H1 (cell line): ENCODE measurements around the gene LRRC32. TPM values are rescaled to one million over a fixed set of nuclear protein-coding genes. Genes with fewer than 3 reads are reported as not detected.

Experiments
- CTCF ChIA-PET: fragments of 300-600 bp; sonication (Branson Sonifier 250); formaldehyde crosslinking; loops from one replicate; lab custom pipeline; 2021; ENCODE audit not compliant: partially characterized antibody; lab: Charles Lee
- POLR2A ChIA-PET: fragments of 300-600 bp; sonication (Branson Sonifier 250); formaldehyde crosslinking; loops from one replicate; lab custom pipeline; 2021; ENCODE audit warnings: inconsistent platforms; ENCODE audit not compliant: partially characterized antibody; lab: Charles Lee
- DNase-seq, 2 experiments: peaks; one replicate each; pipeline versions ENCODE4 v3.0.0 to v3.0.0-alpha.2; 2010 to 2022; ENCODE audit warnings: low spot score in 2 of 2, low read depth in 1 of 2, mixed read lengths in 1 of 2
- FAIRE-seq: peaks from 2 replicates; lab custom pipeline; 2011; peaks lifted over from hg19 to GRCh38; lab: Jason Lieb, UNC
- H2AFZ ChIP-seq: 2 replicates; pipeline ENCODE4 v1.8.1; 2012; ENCODE audit warnings: low read length, inconsistent platforms
- H2AK5ac ChIP-seq: 2 replicates; pipeline ENCODE4 v1.6.1; 2013; ENCODE audit warnings: low read depth, low read length
- H2BK120ac ChIP-seq: replicated peaks from 2 replicates; pipeline ENCODE3; 2013; ENCODE audit warnings: low read depth, low read length, inconsistent platforms
- H2BK12ac ChIP-seq: 2 replicates; pipeline ENCODE4 v1.6.1; 2013; ENCODE audit warnings: low read depth, low read length
- H2BK15ac ChIP-seq: 2 replicates; pipeline ENCODE4 v1.6.1; 2013; ENCODE audit warnings: low read length
- H2BK20ac ChIP-seq: 2 replicates; pipeline ENCODE4 v1.6.1; 2013; ENCODE audit warnings: low read length
- H2BK5ac ChIP-seq: 2 replicates; pipeline ENCODE4 v1.6.1; 2013; ENCODE audit warnings: low read depth, low read length
- H3K14ac ChIP-seq: 2 replicates; pipeline ENCODE4 v1.6.1; 2013; ENCODE audit warnings: inconsistent platforms; ENCODE audit not compliant: insufficient read length
- H3K18ac ChIP-seq: 2 replicates; pipeline ENCODE4 v1.6.1; 2013; ENCODE audit warnings: low read length; ENCODE audit errors: extremely low read depth
- H3K23ac ChIP-seq: 2 replicates; pipeline ENCODE4 v1.6.1; 2013; ENCODE audit warnings: inconsistent platforms; ENCODE audit not compliant: insufficient read length
- H3K23me2 ChIP-seq: 2 replicates; pipeline ENCODE4 v1.6.1; 2013; ENCODE audit warnings: low read depth, low read length
- H3K27ac ChIP-seq: 2 replicates; pipeline ENCODE4 v1.6.1; 2011; ENCODE audit warnings: low read depth, low read length, inconsistent platforms
- H3K27me3 ChIP-seq, 4 experiments: replicated peaks in 1 of 4; 1 replicate in 1 of 4; 2 replicates in 3 of 4; pipeline versions ENCODE4 v1.6.1 to v1.8.1; 2011 to 2013; ENCODE audit warnings: low read length in 3 of 4, mild to moderate bottlenecking in 3 of 4, inconsistent platforms in 2 of 4, mixed read lengths in 2 of 4, moderate library complexity in 1 of 4; ENCODE audit not compliant: control insufficient read depth in 3 of 4, insufficient read depth in 3 of 4; ENCODE audit errors: extremely low read depth in 1 of 4
- H3K36me3 ChIP-seq, 4 experiments: 2 replicates each; pipeline versions ENCODE4 v1.6.1 to v1.8.1; 2011 to 2013; ENCODE audit warnings: mild to moderate bottlenecking in 4 of 4, low read length in 3 of 4, moderate library complexity in 2 of 4, control low read depth in 1 of 4, inconsistent platforms in 1 of 4; ENCODE audit not compliant: insufficient read depth in 4 of 4, control insufficient read depth in 2 of 4
- H3K4ac ChIP-seq: replicated peaks from 2 replicates; pipeline ENCODE3; 2013; ENCODE audit warnings: low read length, low read depth, mixed read lengths, inconsistent platforms; ENCODE audit not compliant: insufficient read length
- H3K4me1 ChIP-seq, 4 experiments: replicated peaks in 1 of 4; 1 replicate in 1 of 4; 2 replicates in 3 of 4; pipeline versions ENCODE4 v1.6.1 to v1.8.1; 2011 to 2013; ENCODE audit warnings: low read length in 3 of 4, inconsistent platforms in 2 of 4, mixed read lengths in 1 of 4; ENCODE audit not compliant: insufficient read depth in 4 of 4, control insufficient read depth in 3 of 4
- H3K4me2 ChIP-seq, 2 experiments: 2 replicates each; pipeline versions ENCODE4 v1.6.1 to v1.8.1; 2011 to 2013; ENCODE audit warnings: low read depth in 2 of 2, low read length in 2 of 2, control low read depth in 1 of 2, inconsistent platforms in 1 of 2, mild to moderate bottlenecking in 1 of 2; ENCODE audit not compliant: insufficient read depth in 1 of 2
- H3K4me3 ChIP-seq, 4 experiments: fragments of 200-600, 300-600 bp in 1 of 4; sonication (generic), shearing (Covaris generic), sonication (Bioruptor Twin) in 1 of 4; 2 replicates each; pipeline versions ENCODE4 v1.5.1 to v1.8.1; 2011 to 2016; ENCODE audit warnings: low read length in 4 of 4, low read depth in 3 of 4, control low read depth in 2 of 4, inconsistent platforms in 2 of 4, mild to moderate bottlenecking in 2 of 4, mixed read lengths in 1 of 4, moderate library complexity in 1 of 4; ENCODE audit not compliant: insufficient read depth in 2 of 4; ENCODE audit errors: extremely low read depth in 1 of 4
- H3K56ac ChIP-seq: replicated peaks from 2 replicates; pipeline ENCODE3; 2013; ENCODE audit warnings: low read depth, mild to moderate bottlenecking, mixed read lengths, low read length, inconsistent platforms; ENCODE audit not compliant: insufficient read length
- H3K79me1 ChIP-seq: 2 replicates; pipeline ENCODE4 v1.6.1; 2013; ENCODE audit warnings: low read depth, low read length, control low read depth
- H3K79me2 ChIP-seq, 2 experiments: 2 replicates each; pipeline versions ENCODE4 v1.6.1 to v1.8.1; 2012 to 2013; ENCODE audit warnings: low read length in 2 of 2, mild to moderate bottlenecking in 2 of 2, inconsistent platforms in 1 of 2; ENCODE audit not compliant: insufficient read depth in 2 of 2, control insufficient read depth in 1 of 2
- H3K9ac ChIP-seq, 4 experiments: replicated peaks in 1 of 4; 1 replicate in 1 of 4; 2 replicates in 3 of 4; pipeline versions ENCODE4 v1.6.1 to v1.8.1; 2011 to 2013; ENCODE audit warnings: low read depth in 3 of 4, low read length in 3 of 4, control low read depth in 2 of 4, mild to moderate bottlenecking in 2 of 4, moderate library complexity in 2 of 4, inconsistent platforms in 1 of 4; ENCODE audit errors: extremely low read depth in 1 of 4
- H3K9me3 ChIP-seq, 2 experiments: 2 replicates each; pipeline versions ENCODE4 v1.6.1 to v1.8.1; 2012 to 2013; ENCODE audit warnings: mild to moderate bottlenecking in 2 of 2, moderate library complexity in 2 of 2, control low read depth in 1 of 2, inconsistent platforms in 1 of 2, low read depth in 1 of 2, low read length in 1 of 2, mixed read lengths in 1 of 2; ENCODE audit not compliant: insufficient read depth in 2 of 2
- H4K20me1 ChIP-seq, 2 experiments: replicated peaks in 1 of 2; 2 replicates each; pipeline versions ENCODE3 to v1.8.1; 2011 to 2013; ENCODE audit warnings: inconsistent platforms in 2 of 2, low read length in 2 of 2, mild to moderate bottlenecking in 1 of 2; ENCODE audit not compliant: insufficient read depth in 2 of 2, control insufficient read depth in 1 of 2
- H4K5ac ChIP-seq: 2 replicates; pipeline ENCODE4 v1.6.1; 2013; ENCODE audit warnings: low read length, low read depth, mixed read lengths, inconsistent platforms; ENCODE audit not compliant: insufficient read length
- H4K8ac ChIP-seq: 2 replicates; pipeline ENCODE4 v1.8.0; 2013; ENCODE audit warnings: mild to moderate bottlenecking, moderate library complexity, low read length, inconsistent platforms; ENCODE audit not compliant: insufficient read depth; ENCODE audit errors: extremely low read depth
- H4K91ac ChIP-seq: replicated peaks from 2 replicates; pipeline ENCODE3; 2013; ENCODE audit warnings: low read length, mixed read lengths, inconsistent platforms; ENCODE audit not compliant: insufficient read length
- KDM1A ChIP-seq: fragments of 200-600, 300-600 bp; sonication (generic); IDR thresholded peaks from 2 replicates; pipeline ENCODE4 v1.7.1; 2016; ENCODE audit warnings: mild to moderate bottlenecking, low read length, borderline replicate concordance
- KDM4A ChIP-seq: IDR thresholded peaks from one replicate; pipeline ENCODE4 v1.7.1; 2012; ENCODE audit warnings: low read depth, mild to moderate bottlenecking, moderate library complexity, low read length, inconsistent platforms; ENCODE audit not compliant: severe bottlenecking
- KDM5A ChIP-seq: fragments of 200-600 bp; IDR thresholded peaks from 2 replicates; pipeline ENCODE4 v1.7.1; 2012; ENCODE audit warnings: mild to moderate bottlenecking, low read length, inconsistent platforms, mixed read lengths
- RBBP5 ChIP-seq: IDR thresholded peaks from 2 replicates; pipeline ENCODE4 v1.7.1; 2012; ENCODE audit warnings: low read depth, mild to moderate bottlenecking, inconsistent platforms, low read length, moderate library complexity, borderline replicate concordance
- RNF2 ChIP-seq: fragments of 200-900, 300-1000 bp; sonication (generic); IDR thresholded peaks from 2 replicates; pipeline ENCODE4 v1.7.1; 2016; ENCODE audit warnings: borderline replicate concordance, low read depth, mild to moderate bottlenecking, antibody characterized with exemption, low read length; ENCODE audit not compliant: poor library complexity, severe bottlenecking; ENCODE audit errors: missing control alignments
- RXRA ChIP-seq: IDR thresholded peaks from 2 replicates; pipeline ENCODE4 v1.6.1; 2011; ENCODE audit warnings: low read depth, mild to moderate bottlenecking, low read length, moderate library complexity; ENCODE audit not compliant: insufficient read depth
- SP2 ChIP-seq: IDR thresholded peaks from 2 replicates; pipeline ENCODE4 v1.6.1; 2012; ENCODE audit warnings: mild to moderate bottlenecking, low read length, inconsistent platforms
- SUZ12 ChIP-seq: fragments of 200-600 bp; sonication (generic); IDR thresholded peaks from 2 replicates; pipeline ENCODE4 v1.6.1; 2012; ENCODE audit warnings: mild to moderate bottlenecking, inconsistent platforms, low read length, moderate library complexity, mixed read lengths
- TAF7 ChIP-seq: optimal IDR thresholded peaks from 2 replicates; pipeline ENCODE3; 2011; ENCODE audit warnings: low read depth, mild to moderate bottlenecking, inconsistent platforms, low read length, moderate library complexity, borderline replicate concordance
- WGBS, 2 experiments: shearing (Covaris generic) in 1 of 2; methylation state at CpG; one replicate each; pipeline versions ENCODE4 v1.1.6 to v1.1.7; 2013 to 2015; ENCODE audit warnings: low lambda C conversion rate in 2 of 2, mixed read lengths in 2 of 2, inconsistent platforms in 1 of 2, low coverage in 1 of 2, missing lambda C conversion rate in 1 of 2; ENCODE audit not compliant: insufficient replicate concordance in 2 of 2, insufficient coverage in 1 of 2, insufficient read length in 1 of 2; ENCODE audit errors: extremely low coverage in 1 of 2, missing lambda C conversion rate in 1 of 2; 5-methylcytosine and 5-hydroxymethylcytosine counted together
- polyA plus RNA-seq, 7 experiments: library from polyadenylated mRNA; depleted of rRNA in 3 of 7; stranded (reverse) in 5 of 7; unstranded in 2 of 7; fragments of >200 nt in 5 of 7; fragments of 200-250 nt in 2 of 7; gene quantifications; 1 replicate in 5 of 7; 2 replicates in 1 of 7; 4 replicates in 1 of 7; pipeline versions ENCODE4 v1.2.1 to v1.2.3, GENCODE V29; 2011 to 2013; ENCODE audit warnings: missing spikeins in 2 of 7, mixed read lengths in 2 of 7
- total RNA-seq: library from RNA; stranded (reverse); fragmentation: NEBNext Ultra II Directional; extraction: Animal tissue kit (Norgen Biotek cat#: 25700); gene quantifications from 2 replicates; pipeline ENCODE4 v1.2.1, GENCODE V29; 2021
- TF ChIP-seq, protein P1 (sequence below): IDR thresholded peaks from 2 replicates; pipeline ENCODE4 v1.6.1; 2012; ENCODE audit warnings: inconsistent platforms

Gene LRRC32
- total and polyA plus RNA-seq, 2 of the 8 experiments (the other 6 are each of a cell fraction or from before 2014, with no cell fraction given) = 0.99 to 1.9 TPM

DNA sequence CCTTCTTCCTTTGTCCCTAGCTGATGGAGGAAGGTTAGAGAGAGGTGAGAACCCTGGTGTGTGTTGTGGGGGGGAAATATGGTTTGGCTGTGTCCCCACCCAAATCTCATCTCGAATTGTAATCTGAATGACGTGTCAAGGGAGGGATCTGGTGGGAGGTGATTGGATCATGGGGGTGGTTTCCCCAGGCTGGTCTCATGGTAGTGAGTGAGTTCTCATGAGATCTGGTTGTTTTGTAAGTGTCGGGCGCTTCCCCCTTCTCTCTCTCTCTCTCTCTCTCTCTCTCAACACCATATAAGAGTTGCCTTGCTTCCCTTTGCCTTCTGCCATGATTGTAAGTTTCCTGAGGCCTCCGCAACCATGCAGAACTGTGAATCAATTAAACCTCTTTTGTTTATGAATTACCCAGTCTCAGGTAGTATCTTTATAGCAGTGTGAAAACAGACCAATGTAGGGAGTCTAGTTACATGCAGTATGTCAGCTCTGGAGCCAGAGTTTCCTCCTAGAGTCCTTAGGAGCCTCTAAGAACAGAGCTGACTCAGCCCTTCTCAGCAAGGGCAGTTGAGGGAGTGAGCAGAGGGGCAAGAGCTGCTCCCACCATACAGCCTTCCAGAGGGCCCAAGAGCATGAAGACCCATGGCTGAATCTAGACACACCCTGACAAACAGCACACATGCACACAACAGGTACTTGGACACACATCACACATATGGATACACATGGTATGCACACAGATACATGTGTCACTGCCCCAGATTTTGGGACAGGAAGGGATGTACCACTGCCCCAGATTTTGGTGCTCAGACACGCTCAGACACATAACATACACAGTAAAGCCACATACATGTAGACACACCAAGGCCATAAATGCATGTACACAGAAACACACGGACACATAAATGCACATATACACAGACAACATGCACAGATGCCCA lies 12.9 kb upstream of the LRRC32 start:
- H4K20me1 ChIP-seq = no peaks in the 10 kb centered on the region
- no peak overlapping the region for H4K91ac ChIP-seq
- no peak overlapping the region for H2BK120ac ChIP-seq
- H3K23me2 ChIP-seq = peaks cover 2% of the 10 kb centered on the region; the same call in 1 of the 2 replicates
- no peak overlapping the region for H3K18ac ChIP-seq
- H3K23ac ChIP-seq = no peak overlapping the region
- ChIA-PET POLR2A (no interaction called here), CTCF (interaction anchor here (0.9 to 8.7 kb wide), 7 partner anchors 10 to 105 kb away, joined by 3 to 62 read pairs (median 7); no protein-coding TSS in a partner anchor)
- H3K27me3 ChIP-seq = no peaks in the 10 kb centered on the region; a peak in 2 of 7 replicates
- H2BK12ac ChIP-seq = 0 out of 2 replicates have a peak overlapping the region, but pooled peaks have one; percentile 1
- H2AK5ac ChIP-seq = no peak overlapping the region
- H3K4me1 ChIP-seq = peaks cover 2 to 12% (median 10%) of the 10 kb centered on the region in 4 experiments
- no peak overlapping the region for H3K4me3 ChIP-seq
- no peaks in the 10 kb centered on the region for H3K79me2 ChIP-seq
- DNase-seq = no peak
- no peak overlapping the region for H3K9ac ChIP-seq
- 93% methylated on average over 7 of the region's 7 CpGs; no CpG with 5 or more reads in 1 of the 2 experiments for WGBS, 2 experiments
- FAIRE-seq = no peak
- H4K8ac ChIP-seq = no peak overlapping the region
- H3K79me1 ChIP-seq = no peaks in the 10 kb centered on the region
- H3K9me3 ChIP-seq = no peaks in the 10 kb centered on the region
- no peak overlapping the region for H3K4ac ChIP-seq
- no peak overlapping the region for H3K14ac ChIP-seq
- no peak overlapping the region for H2BK20ac ChIP-seq
- H2BK15ac ChIP-seq = no peak overlapping the region; the same call in 1 of the 2 replicates
- H4K5ac ChIP-seq = no peak overlapping the region
- H3K4me2 ChIP-seq = no peak overlapping the region
- H2BK5ac ChIP-seq = no peak overlapping the region
- no peak overlapping the region for H3K27ac ChIP-seq
- H3K36me3 ChIP-seq = no peaks in the 10 kb centered on the region
- no peak overlapping the region for H2AFZ ChIP-seq
- H3K56ac ChIP-seq = no peak overlapping the region
- TF ChIP-seq RXRA (no peak), KDM4A (no peak), KDM5A (no peak), SUZ12 (no peak), SP2 (no peak), TAF7 (no peak), RNF2 (no peak), KDM1A (no peak), RBBP5 (no peak)
- TF ChIP-seq, protein P1, sequence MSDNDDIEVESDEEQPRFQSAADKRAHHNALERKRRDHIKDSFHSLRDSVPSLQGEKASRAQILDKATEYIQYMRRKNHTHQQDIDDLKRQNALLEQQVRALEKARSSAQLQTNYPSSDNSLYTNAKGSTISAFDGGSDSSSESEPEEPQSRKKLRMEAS = no peak
